ENCODE results near the gene PSMD4.

PSMD4 gene

DNA sequence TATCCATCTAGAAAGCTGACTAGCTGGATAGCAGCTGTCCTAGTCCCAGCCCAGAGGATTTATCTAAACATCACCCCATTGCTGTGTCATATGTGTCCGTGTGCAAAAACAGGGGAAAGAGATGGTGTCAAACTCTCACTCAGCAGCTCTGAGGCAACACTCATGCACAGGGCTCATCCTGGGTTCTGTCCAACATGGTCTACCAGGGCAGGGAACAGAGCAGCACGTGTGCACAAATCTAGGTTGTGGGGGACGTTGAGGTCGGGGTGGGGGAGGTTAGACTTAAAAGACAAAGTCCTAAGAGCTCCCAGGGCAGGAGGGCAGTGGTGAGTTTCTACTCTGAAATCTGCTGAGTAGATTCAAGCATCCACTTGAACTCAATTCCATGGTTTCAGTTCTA, 56.5 kb downstream of the PSMD4 start:
- no peak for DNase-seq

DNA sequence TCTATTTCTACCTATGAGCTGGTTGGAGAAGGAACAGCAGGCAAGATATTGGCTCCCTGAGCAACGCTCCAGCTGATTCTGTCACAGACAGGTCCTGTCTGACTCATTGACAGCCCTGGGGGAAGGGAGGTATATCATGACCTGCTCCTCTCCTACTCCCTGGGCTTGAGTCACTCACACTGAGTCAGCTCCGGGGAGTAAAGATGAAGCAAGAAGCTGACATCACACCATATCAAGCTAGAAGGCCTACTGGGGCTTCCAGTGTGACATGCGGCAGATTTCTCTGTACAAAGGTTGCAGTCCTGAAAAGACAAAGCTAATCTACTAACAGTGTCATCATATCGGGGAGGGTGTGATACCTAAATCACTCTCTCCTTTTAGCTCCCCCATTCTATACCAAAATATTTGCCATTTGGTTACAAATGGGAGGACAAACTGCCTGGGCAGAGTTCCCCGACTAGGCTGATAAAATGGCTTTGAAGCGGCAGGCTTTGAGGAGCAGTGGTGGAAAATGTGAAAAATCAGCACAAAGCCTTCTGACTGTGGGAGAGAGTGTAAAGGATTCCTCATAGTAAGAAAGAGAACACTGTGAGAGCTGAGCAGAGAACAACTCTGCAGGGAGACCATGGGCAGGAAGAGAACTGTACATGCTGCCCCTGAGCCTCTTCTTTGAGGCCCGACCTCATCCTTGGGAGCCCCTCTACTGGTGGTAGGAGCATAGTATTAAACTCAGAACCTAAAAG, 57.2 kb downstream of the PSMD4 start:
- peak; percentile 69 to 77 for DNase-seq

DNA sequence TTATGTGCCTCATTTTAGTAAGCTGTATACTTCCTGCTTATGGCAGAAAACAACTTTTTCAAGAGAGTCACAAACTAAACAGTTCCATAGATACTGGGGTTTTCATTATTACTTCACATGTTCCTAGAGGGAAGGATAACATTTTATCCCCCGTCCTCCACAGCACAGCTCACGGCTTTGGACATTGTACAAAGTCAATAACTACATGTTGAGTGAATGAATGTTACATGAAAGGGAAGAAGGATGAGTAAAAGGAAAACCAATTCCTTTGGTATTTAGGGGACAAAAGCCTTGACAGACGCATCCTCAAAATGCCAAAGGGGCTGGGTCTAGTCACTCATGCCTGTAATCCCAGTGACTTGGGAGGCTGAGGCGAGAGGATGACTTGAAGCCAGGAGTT, 57.9 kb downstream of the PSMD4 start:
- DNase-seq = no peak

DNA sequence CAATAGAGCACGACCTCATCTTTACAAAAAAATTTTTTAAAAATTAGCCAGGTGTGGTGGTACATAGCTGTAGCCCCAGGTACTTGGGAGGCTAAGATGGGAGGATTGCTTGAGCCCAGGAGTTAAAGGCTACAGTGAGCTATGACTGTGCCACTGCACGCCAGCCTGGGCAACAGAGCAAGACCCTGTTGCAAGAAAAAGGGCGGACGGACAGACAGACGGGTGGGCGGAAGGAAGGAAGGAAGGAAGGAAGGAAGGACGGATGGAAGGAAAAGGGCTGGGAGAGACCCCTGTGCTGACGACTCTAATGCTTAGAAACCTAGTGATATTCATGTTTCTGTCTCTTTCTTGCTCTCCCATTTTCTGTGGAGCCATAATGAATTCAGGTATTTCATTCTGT, 58.3 kb downstream of the PSMD4 start:
- no peak for DNase-seq

DNA sequence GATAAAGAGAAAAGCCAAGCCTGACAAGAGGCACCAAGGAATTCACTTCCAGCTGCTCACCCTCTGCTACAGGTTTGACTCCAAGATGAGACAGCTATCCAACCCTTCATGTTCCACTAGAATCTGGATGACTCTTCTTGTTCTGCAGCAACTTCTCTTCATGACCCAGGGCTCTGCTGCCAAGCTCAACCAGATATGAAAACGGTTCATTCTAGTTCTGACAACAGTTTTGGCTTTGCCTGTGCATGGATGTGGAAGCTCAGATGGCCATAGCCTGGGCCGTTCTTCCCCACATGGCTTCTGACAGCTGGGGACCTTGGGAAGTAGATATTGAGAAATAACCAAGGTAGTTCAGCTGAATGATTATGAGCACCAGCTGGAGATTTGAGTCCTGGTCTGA, 59.0 kb downstream of the PSMD4 start:
- no peak for DNase-seq

DNA sequence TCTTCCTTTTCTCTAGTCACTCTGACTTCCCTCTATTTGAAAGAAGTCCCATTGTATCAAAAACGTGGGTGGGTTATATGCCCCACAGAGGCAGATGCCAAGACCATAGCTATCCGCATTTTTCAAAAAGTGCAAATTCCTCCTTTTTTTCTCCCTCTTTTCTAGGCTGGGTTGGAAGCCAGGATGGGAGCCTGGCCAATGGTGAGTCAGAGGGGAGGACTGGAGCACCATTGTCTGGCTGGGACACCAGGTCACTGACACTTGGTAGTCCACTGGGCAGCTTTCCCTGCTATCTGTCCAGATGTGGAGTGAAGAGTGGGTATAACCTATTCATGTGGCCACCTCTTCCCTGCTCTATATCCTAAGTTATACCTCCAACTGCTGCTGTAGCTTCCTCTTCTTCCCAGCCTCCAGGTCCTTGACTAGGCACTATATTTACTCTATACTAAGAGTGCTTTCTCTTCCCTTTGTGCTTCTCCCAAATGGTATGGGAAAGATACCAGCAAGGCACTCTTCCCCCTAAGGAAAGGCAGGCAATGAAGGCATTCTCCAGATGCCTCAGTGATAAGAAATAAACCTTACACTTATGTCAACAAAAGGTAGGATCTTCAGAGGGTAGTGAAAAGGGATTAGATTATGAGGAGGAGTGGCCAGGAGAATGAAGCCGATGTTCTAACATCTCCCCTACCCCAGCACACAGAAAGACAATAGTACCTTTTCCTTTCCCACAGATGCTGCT, 59.8 kb downstream of the PSMD4 start:
- DNase-seq = no peak

DNA sequence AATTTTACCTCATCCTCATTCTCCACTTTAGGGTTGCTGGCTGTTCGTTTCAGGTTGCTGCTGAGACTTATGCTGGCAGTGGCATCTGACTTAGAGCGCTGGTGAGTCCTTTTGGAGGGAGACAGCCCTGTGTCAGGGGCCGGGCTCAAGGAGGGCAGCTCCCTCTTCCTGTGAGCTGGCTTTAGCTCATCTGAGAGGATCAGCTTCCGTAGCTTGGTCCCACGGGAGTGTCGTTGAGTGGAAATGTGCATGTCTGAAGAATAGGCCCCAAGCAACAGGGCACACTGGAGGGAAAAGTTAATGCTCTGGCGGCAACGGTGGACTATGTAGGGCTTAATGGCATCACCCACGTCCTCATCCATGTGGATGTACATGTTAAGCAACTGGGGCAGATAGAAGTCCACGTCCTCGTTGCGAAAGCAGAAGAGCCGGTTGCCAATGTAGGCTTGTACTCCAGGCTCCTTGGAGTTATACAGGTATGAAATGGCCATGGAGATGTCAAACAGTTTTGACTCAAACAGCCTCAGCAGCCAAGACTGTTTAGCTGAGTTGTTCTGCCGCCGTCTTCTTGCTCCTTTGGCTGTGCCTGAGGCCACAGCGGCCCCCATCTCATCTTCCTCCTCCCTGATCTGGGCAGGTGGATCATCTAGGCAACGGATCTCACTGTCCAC, 61.2 kb downstream of the PSMD4 start:
- DNase-seq = no peak
